Tibial nerve (tissue), 4 donors: ENCODE results near the gene ODF2.

ENCODE experiments used
- CTCF ChIP-seq, 5 experiments: fragments of 200-600 bp in 3 of 5; fragments of 450-650 bp in 2 of 5; sonication (generic) in 3 of 5; IDR thresholded peaks; one replicate each; pipeline ENCODE4 v1.5.1; 2016 to 2019; ENCODE audit warnings: antibody characterized with exemption in 5 of 5, mild to moderate bottlenecking in 3 of 5, moderate library complexity in 2 of 5
- EP300 ChIP-seq, 2 donors: sonication (generic); formaldehyde crosslinking; IDR thresholded peaks; one replicate each; pipeline ENCODE4 v1.6.1; 2017; ENCODE audit warnings: antibody characterized with exemption in 2 of 2, mild to moderate bottlenecking in 1 of 2
- POLR2A ChIP-seq, 2 donors: fragments of 450-650 bp; IDR thresholded peaks; one replicate each; pipeline ENCODE4 v1.6.1; 2017; ENCODE audit warnings: antibody characterized with exemption in 2 of 2, mild to moderate bottlenecking in 2 of 2, moderate library complexity in 2 of 2

GRCh38 chr9:128475867-128476266 is 20.1 kb downstream of the ODF2 start:
- TF ChIP-seq CTCF (IDR thresholded peaks at IDR 0.05) (no peak), EP300 (IDR thresholded peaks at IDR 0.05) (no peak), POLR2A (IDR thresholded peaks at IDR 0.05) (no peak)
